Renal cortex interstitium (tissue), 15 donors: ENCODE results near the gene ODAD4. TPM values are rescaled to one million over a fixed set of nuclear protein-coding genes. Genes with fewer than 3 reads are reported as not detected.

Source experiments
- DNase-seq, 11 donors: peaks; one replicate each; pipeline ENCODE4 v3.0.0-alpha.2; 2013; ENCODE audit warnings: low read depth in 9 of 11, low spot score in 4 of 11; ENCODE audit errors: extremely low read depth in 1 of 11
- long read RNA-seq, 16 experiments: transcript quantifications; one replicate each; lab custom pipeline, GENCODE V29; 2026
- polyA plus RNA-seq, 3 donors: library from polyadenylated mRNA; unstranded; fragments of 120-200 nt; gene quantifications; one replicate each; pipeline ENCODE4 v1.2.1, GENCODE V29; 2013; ENCODE audit not compliant: insufficient read length in 3 of 3

The ODAD4 gene, protein sequence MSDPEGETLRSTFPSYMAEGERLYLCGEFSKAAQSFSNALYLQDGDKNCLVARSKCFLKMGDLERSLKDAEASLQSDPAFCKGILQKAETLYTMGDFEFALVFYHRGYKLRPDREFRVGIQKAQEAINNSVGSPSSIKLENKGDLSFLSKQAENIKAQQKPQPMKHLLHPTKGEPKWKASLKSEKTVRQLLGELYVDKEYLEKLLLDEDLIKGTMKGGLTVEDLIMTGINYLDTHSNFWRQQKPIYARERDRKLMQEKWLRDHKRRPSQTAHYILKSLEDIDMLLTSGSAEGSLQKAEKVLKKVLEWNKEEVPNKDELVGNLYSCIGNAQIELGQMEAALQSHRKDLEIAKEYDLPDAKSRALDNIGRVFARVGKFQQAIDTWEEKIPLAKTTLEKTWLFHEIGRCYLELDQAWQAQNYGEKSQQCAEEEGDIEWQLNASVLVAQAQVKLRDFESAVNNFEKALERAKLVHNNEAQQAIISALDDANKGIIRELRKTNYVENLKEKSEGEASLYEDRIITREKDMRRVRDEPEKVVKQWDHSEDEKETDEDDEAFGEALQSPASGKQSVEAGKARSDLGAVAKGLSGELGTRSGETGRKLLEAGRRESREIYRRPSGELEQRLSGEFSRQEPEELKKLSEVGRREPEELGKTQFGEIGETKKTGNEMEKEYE
- 1 to 10 TPM; 5.6 to 9.1 (median 8.4) TPM for polyA plus RNA-seq
- long read RNA-seq, donor 1: 0 reads
- long read RNA-seq, donor 2: 0 reads
- long read RNA-seq, donor 3, partial matches to known transcripts: 0 of 1 reads
- long read RNA-seq, donor 3, other reads (novel, unspliced or antisense): 0 of 1 reads
- long read RNA-seq, donor 4, partial matches to known transcripts: 0 of 1 reads
- long read RNA-seq, donor 4, other reads (novel, unspliced or antisense): 0 of 1 reads
- long read RNA-seq, donor 5: 0 reads
- long read RNA-seq, donor 6: 0 reads
- long read RNA-seq, donor 7, partial matches to known transcripts: 107 of 130 reads
- long read RNA-seq, donor 7, other reads (novel, unspliced or antisense): 23 of 130 reads
- long read RNA-seq, donor 8: 0 reads
- long read RNA-seq, donor 9: 0 reads
- long read RNA-seq, donor 10, partial matches to known transcripts: 55 of 92 reads
- long read RNA-seq, donor 10, other reads (novel, unspliced or antisense): 37 of 92 reads
- long read RNA-seq, donor 11: 0 reads
- long read RNA-seq, donor 12: 0 reads
- long read RNA-seq, donor 13: 0 reads
- long read RNA-seq, donor 14, partial matches to known transcripts: 52 of 85 reads
- long read RNA-seq, donor 14, other reads (novel, unspliced or antisense): 32 of 85 reads
- long read RNA-seq, donor 15: 0 reads
- long read RNA-seq, donor 16, partial matches to known transcripts: 0 of 1 reads
- long read RNA-seq, donor 16, other reads (novel, unspliced or antisense): 0 of 1 reads

DNA sequence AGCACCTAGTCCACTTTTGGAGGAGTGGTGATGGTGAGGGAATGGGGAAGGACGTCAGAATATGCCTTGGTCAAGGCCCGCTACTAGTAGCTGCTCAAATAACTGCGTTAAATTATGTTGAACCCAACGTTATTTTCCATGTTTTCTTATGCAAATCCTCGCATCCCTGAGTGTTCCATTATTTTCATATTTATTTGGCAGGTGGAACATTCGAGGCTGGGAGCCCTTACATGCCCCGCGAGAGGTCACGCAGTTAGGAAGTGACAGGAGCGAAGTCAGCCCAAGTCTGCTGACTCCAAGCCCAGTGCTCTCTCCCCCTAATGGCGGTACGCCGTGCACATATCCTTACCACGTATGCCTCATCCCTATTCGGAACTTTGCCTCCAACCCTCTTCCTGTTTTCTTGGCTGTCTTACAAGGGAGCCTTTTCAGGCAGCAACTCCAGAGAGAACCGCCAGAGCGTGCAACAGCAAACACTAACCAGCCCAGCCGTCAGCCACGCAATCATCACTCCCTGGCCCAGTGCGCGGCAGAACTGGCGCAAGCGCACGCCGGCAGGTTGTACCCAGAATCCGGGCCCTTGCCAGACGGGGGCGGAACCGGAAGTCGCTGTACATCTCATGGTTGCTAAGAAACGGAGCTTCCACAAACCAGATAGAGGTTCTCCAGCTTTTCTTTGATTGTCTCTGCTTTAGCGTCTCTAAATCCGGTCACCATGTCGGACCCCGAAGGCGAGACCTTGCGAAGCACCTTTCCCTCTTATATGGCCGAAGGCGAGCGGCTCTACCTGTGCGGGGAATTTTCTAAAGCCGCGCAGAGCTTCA lies at the start of gene ODAD4:
Gene ODAD4 (plus strand): TSS at position 609 of the 824 bp plus-strand sequence. CDS start 107 bp downstream, at position 716.
- peak; percentile 86 to 95 (median 93) for DNase-seq

DNA sequence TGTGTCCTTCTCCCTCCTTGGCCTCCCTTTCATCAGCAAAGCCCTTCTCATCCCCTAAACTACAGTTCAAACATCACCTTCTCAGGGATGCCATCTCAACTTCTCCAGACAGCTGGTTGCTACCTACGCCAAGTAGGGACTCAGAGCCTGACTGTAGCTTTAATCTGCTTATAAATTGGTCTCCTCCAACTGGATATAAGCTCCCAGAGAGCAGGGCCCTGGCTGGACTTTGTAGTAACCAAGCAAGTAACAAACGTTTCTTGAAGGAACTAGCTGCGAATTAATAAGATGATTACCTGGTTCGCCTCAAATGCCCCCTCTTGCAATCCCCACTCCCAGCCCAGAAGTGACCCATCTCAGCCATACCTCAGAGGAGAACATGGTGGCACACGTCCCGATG lies 47.7 kb upstream of the ODAD4 start:
- no peak for DNase-seq

DNA sequence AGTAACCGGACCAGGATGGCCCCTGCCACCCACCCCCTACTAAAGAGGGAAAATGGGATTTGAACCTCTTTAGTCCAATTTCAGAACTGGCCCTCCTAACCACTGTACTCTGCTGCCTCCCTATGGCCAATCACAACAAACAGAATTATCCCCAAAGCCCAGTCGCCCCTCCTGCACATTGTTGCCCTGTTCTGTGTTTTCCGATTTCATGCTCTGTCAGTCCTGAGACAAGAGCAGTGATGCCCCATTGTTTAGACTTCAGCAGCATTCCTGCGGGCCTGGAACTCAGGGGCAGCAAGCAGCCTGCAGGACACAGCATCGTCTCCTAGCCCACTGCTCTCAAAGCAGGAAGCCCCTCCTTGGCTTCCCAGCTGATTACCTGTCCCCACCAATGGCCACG lies 44.7 kb upstream of the ODAD4 start:
- DNase-seq: no peak

DNA sequence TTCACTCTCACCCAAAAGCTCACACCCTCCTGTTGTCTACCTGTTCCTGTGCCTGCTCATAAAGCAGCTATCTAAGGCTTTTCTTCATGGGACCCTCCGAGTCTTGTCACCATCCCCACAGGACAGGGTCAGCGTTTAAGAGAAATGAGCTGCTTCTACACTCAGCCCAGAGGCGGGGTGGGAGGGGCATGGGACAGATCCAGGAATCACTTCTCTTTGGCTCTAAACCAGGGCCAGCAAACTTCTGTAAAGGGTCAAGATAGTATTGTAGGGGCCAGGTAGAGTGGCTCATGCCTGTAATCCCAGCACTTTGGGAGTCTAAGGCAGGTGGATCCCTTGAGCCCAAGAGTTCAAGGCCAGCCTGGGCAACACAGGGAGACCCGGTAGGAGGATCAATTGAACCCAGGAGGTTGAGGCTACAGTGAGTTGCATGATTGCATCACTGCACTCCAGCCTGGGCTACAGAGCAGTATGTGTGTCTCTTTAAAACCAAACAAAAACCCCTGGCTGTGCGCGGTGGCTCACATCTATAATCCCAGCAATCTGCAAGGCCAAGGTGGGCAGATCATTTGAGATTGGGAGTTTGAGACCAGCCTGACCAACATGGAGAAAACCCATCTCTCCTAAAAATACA lies 42.0 kb upstream of the ODAD4 start:
- DNase-seq: no peak

DNA sequence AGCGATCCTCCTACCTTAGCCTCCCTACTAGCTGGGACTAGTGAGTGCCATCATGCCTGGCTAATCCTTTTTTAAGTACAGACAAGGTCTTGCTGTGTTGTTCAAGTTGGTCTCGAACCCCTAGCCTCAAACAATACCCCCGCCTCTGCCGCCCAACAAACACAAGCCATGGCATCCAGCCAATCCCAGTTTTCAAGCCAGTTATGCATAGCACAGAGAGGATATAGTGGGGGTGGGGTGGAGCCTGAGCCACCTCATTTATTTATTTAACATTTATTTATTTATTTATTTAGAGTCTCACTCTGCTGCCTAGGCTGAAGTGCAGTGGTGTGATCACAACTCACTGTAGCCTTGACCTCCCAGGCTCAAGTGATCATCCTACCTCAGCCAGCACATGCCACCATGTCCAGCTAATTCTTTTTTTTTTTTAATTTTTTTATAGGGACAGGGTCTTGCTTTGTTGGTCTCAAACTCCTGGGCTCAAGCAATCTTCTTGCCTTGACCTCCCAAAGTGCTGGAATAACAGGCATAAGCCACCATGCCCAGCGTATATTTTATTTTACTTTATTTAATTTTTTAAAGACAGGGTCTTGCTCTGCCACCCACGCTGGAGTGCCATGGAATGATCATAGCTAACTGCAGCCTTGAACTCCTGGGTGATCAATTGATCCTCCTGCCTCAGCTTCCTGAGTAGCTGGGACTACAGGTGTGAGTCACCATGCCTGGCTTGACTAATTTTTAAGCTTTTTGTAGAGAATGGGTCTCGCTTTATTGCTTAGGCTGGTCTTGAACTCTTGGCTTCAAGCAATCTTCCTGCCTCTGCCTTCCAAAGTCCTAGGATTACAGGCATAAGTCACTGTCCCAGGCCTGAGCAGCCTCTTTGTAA lies 39.0 kb upstream of the ODAD4 start:
- no peak for DNase-seq

DNA sequence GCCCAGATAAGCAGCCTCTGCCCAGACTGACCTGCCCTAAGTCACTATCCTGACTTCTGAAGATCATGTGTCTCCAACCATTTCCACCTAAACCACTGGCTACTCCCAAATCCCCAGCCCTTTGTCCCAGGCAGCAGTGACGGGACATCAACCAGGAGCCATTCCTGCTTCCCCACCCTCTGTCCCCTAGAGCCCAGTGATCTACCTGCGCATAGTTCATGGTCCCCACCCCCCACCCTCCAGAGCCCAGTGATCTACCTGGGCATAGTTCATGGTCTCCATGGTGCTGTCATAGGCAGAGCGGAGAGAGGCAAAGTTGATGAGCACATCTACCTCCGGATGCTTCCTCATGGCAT lies 38.4 kb upstream of the ODAD4 start:
- no peak for DNase-seq

DNA sequence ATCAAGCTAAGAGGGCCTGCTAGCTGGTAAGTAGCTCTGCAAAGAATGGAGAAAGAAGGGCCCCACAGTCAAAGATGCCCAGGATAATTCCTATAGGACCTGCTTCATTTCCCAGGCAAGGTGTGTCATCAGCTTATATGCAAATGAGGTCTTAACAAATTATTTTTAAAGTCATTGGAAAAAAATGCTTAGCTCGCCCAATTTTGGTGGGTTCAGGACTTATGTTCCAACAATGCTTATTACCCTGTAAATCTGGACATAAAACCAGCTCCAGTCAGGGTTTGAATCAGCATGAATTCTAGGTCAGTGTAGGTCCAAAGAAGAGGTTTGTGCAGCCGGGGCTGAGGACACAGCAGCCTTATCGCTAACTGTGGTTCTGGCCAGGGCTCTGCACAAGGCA lies 37.0 kb upstream of the ODAD4 start:
- DNase-seq: no peak

DNA sequence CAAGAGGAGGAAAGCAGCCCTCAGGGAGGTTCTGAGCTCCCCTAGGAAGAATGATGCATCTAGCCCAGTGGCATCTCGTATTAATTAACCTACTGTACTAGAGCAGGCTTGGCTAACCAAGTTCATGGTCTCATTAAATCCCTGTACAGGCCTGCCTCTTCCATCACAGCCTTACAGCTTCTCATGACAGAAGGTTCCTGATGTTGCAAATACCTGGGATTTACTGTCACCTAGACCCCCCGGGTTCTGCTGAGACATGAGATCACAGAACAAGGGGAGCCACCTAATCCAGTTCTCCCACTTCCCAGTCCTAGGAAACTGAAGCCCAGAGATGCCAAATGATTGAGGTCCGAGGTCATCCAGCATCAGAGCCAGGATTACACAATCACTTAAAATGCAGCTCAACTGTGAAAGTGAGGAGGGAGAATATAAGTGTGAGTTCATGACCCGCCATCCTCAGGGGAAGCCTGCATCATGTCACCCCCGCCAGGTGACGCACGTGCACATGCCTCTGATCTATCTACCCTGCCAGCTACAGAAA lies 35.6 kb upstream of the ODAD4 start:
- no peak for DNase-seq

DNA sequence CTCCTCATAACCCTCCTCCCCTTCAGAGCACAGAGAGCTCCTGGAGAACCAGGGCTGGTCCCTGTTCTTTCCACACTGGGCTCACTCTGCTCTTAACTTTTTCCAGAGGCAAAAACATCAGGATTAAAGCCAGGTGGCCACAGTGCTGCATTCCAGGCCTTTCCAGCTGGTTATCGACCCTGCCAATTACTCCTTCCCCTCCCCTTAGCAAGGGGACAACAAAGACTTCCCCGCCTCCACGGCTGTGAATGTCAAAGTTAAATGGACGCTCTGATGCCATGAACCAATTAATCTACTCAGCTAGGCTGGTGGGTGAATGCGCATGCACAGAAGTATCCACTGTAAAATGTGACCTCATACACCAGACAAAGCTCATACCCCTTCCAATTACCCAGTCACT lies 34.8 kb upstream of the ODAD4 start:
- DNase-seq: no peak

DNA sequence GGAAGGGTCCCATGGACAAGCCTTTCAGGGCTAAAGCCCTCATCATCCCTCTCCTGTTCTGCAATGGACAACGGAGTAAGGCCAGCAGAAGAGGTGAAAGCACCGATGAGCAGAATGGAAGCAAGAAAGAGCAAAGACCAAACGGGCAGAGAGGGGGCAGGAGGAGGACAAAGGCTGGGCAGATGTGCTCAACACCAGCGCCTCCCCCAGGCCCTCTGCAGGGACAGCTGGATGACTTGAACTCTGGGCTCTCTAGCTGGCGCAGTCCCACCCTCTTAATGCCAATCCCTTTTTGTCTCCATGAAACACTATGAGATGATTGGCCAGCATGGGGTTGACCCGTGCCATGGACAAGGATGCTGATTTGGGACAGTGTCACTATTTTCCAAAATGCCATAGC lies 33.7 kb upstream of the ODAD4 start:
- DNase-seq: no peak

DNA sequence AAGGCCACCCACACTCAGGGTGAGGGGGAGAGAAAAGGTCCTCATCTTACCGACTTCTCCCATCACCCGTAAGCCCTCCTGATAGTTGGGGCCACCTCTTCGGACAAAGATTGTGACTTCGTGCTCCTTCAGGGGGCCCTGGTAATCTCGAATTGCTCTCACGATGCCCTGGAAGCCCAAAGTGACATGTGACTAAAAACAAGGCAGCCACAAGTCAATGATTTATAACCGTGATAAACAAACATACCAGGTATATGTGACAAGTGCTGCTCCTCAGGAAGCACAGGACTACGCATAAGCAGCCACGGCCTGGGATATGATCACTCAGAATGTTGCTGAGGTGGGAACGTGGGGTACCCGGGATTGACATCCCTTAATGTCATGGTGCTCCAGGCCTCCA lies 28.8 kb upstream of the ODAD4 start:
- no peak for DNase-seq

DNA sequence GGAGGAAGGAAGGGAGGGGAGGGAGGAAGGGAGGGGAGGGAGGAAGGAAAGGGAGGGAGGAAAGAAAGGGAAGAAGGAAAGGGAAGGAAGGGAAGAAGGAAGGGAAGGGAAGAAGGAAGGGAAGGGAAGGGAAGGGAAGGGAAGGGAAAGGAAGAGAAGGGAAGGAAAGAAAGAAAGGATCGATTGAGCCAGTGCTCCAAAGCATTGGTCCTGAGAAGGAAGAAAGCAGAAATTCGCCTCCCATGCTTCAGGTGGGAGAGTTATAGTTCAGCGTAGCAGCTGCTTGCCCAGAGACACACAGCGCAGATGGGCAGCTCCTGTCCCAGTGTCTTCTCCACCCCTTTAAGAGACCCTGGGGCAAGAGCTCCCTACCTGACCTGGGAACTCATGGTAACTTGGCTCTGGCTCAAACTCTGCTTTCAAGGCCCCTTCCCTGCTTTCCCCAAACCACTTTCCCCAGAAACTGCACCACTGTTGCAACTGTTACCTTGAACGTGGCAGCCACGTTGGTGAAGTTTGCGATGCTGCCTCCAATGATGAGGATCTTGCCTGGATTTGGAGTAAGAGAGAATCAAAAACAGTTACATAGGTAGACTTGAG lies 26.1 kb upstream of the ODAD4 start:
- no peak for DNase-seq

DNA sequence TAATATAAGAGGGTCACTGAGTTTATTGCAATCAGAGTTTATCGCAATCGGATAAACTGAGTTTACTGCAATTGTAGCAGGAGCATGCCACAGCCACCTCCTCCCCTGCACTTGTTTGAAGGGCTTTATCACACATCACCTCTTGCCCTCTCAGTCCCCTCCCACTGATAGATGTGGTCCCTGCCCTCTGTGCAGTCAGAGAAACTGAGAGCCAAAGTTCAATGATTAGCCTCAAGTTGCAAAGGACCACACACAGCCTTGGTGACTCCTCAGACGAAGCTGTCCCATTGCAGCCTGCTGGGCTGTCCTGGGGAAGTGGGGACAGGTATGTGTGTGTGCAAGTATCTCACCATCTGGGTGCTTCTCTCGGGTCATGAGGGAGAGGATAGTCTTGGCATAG lies 25.2 kb upstream of the ODAD4 start:
- DNase-seq: no peak

DNA sequence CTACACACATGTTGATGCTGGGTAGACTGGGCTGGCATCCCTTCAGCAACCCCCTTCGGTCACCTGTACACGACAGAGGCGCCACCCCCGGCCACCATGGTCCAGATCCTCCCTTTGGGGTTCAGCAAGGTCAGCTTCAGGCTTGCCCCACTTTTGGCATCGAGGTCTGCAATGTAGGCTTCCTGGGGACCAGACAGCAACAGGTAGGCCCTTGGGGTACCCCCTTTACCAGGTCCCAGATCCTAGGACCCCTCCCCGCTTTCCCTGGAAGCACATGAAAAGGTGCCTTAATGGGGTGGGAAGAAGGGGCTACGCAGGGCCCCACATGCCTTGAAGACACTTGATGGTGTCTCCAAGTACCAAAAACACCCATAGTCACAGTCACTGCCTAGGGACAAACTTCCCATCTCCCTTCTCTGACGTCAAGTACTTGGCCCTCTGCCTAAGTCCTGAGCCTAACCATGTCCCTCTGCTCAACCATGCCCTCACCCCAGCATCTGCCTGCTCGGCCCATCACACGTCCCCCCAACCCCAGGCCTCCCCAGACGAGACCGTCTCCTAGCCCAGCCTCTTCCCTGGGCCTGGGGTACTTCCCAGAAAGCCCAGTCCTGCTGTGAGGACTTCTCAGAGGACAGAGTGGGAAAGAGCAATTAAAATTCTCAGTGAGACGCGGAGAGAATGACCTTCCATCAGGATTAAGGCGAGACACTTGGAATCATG lies 23.8 kb upstream of the ODAD4 start:
- DNase-seq: no peak

DNA sequence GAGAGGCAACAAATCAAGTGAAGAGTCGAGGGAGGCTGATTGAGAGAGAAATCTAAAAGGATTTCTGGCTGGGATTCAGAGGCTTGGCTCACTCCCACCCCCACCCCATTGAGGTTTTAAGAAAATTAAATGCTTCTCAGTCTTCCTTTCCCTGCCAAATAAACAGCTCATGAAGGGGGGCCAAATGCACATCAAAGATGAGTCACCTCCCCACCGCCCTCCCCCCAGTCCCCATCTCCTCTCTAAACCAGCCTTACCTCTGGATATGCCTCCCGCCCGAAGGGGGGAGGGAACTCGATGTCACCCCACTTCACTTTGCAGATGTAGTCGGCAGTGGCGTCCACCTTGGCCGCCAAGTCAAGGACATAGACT lies 23.2 kb upstream of the ODAD4 start:
- no peak for DNase-seq
